Loucy (cell line): ENCODE data around the gene KRTAP10-3.

ENCODE experiments used
- H2AFZ ChIP-seq: fragments of 200-600 bp; sonication (generic); 2 replicates; pipeline ENCODE4 v1.6.0; 2016; ENCODE audit warnings: antibody characterized with exemption, mild to moderate bottlenecking, low read length, moderate library complexity
- H3F3A ChIP-seq: fragments of 200-600 bp; 2 replicates; pipeline ENCODE4 v1.6.0; 2016; ENCODE audit warnings: antibody characterized with exemption, low read depth, mild to moderate bottlenecking
- H3K27me3 ChIP-seq: fragments of 200-600 bp; sonication (generic); 2 replicates; pipeline ENCODE4 v1.6.1; 2014; ENCODE audit warnings: low read length, mild to moderate bottlenecking; ENCODE audit not compliant: insufficient read depth, poor library complexity, severe bottlenecking
- H3K36me3 ChIP-seq: fragments of 200-600 bp; sonication (generic); 2 replicates; pipeline ENCODE4 v1.6.1; 2016; ENCODE audit warnings: low read length; ENCODE audit not compliant: insufficient read depth
- H3K4me1 ChIP-seq: fragments of 200-600 bp; sonication (generic); 2 replicates; pipeline ENCODE4 v1.5.1; 2014; ENCODE audit warnings: low read length, mild to moderate bottlenecking; ENCODE audit not compliant: insufficient read depth, poor library complexity, severe bottlenecking
- H3K4me2 ChIP-seq: fragments of 200-600 bp; sonication (generic); 2 replicates; pipeline ENCODE4 v1.6.0; 2014; ENCODE audit warnings: antibody characterized with exemption, low read length, low read depth, mild to moderate bottlenecking; ENCODE audit not compliant: poor library complexity, severe bottlenecking
- H3K4me3 ChIP-seq: fragments of 200-600 bp; sonication (generic); 2 replicates; pipeline ENCODE4 v1.5.1; 2014; ENCODE audit warnings: low read length, mild to moderate bottlenecking, mixed read lengths; ENCODE audit not compliant: poor library complexity, severe bottlenecking
- H3K79me2 ChIP-seq: fragments of 200-600 bp; sonication (generic); 2 replicates; pipeline ENCODE4 v1.6.1; 2014; ENCODE audit warnings: low read length; ENCODE audit not compliant: insufficient read depth
- H3K9ac ChIP-seq: fragments of 200-600 bp; sonication (generic); 2 replicates; pipeline ENCODE4 v1.6.0; 2014; ENCODE audit warnings: mild to moderate bottlenecking, low read depth, low read length, moderate library complexity; ENCODE audit not compliant: poor library complexity, severe bottlenecking
- H3K9me2 ChIP-seq: fragments of 200-600 bp; sonication (generic); replicated peaks from 2 replicates; pipeline ENCODE4 v1.6.1; 2016; ENCODE audit warnings: low read depth, low read length, mixed read lengths
- H3K9me3 ChIP-seq: fragments of 200-600 bp; sonication (generic); 2 replicates; pipeline ENCODE4 v1.6.1; 2014; ENCODE audit warnings: mild to moderate bottlenecking, antibody characterized with exemption, low read length, low read depth; ENCODE audit not compliant: insufficient read depth
- H4K20me1 ChIP-seq: fragments of 200-600 bp; sonication (generic); 2 replicates; pipeline ENCODE4 v1.6.0; 2014; ENCODE audit warnings: antibody characterized with exemption, low read length, mild to moderate bottlenecking; ENCODE audit not compliant: insufficient read depth, poor library complexity, severe bottlenecking
- CTCF ChIP-seq: fragments of 200-600 bp; sonication (generic); conservative IDR thresholded peaks from 2 replicates; pipeline ENCODE4 v1.5.1; 2014; ENCODE audit warnings: mild to moderate bottlenecking, antibody characterized with exemption, low read length
- EZH2phosphoT487 ChIP-seq: fragments of 200-600 bp; IDR thresholded peaks from 2 replicates; pipeline ENCODE4 v1.6.1; 2018; ENCODE audit warnings: antibody characterized with exemption, mild to moderate bottlenecking, moderate library complexity, borderline replicate concordance

The KRTAP10-3 gene

GRCh38 chr21:44540741-44541288, 17.8 kb downstream of the KRTAP10-3 start:
- Histone ChIP-seq H3K36me3 (no peaks in the 10 kb centered on the region), H4K20me1 (no peaks in the 10 kb centered on the region), H3K4me2 (no peak overlapping the region), H3K27me3 (no peaks in the 10 kb centered on the region), H3F3A (no peaks in the 10 kb centered on the region), H3K4me1 (no peaks in the 10 kb centered on the region), H3K4me3 (no peak overlapping the region), H3K79me2 (no peaks in the 10 kb centered on the region), H3K9me2 (no peaks in the 10 kb centered on the region), H3K9ac (no peak overlapping the region), H2AFZ (no peak overlapping the region), H3K9me3 (peaks cover 6% of the 10 kb centered on the region; the same call in 1 of the 2 replicates)
- no peak for TF ChIP-seq EZH2phosphoT487
- no peak for TF ChIP-seq CTCF

GRCh38 chr21:44539991-44540666, 18.5 kb downstream of the KRTAP10-3 start, which contains the start of gene KRTAP10-1:
Gene KRTAP10-1 (minus strand): TSS chr21:44540195. CDS start chr21:44540150, 45 bp downstream.
- Histone ChIP-seq H3F3A (no peaks in the 10 kb centered on the region), H3K27me3 (no peaks in the 10 kb centered on the region), H3K9ac (no peak within 1 kb of the TSS), H4K20me1 (no peaks in the 10 kb centered on the region), H3K79me2 (no peaks in the 10 kb centered on the region), H3K36me3 (no peaks in the 10 kb centered on the region), H2AFZ (no peak within 1 kb of the TSS), H3K4me3 (no peak within 1 kb of the TSS), H3K9me3 (peaks cover 6% of the 10 kb centered on the region; the same call in 1 of the 2 replicates), H3K4me1 (no peaks in the 10 kb centered on the region), H3K9me2 (no peaks in the 10 kb centered on the region), H3K4me2 (no peak within 1 kb of the TSS)
- TF ChIP-seq EZH2phosphoT487, result no peak
- no peak for TF ChIP-seq CTCF

- Histone ChIP-seq H3K9me3 (no peaks in the 10 kb centered on the region), H3K4me1 (no peaks in the 10 kb centered on the region), H2AFZ (no peak overlapping the region), H3F3A (no peaks in the 10 kb centered on the region), H4K20me1 (no peaks in the 10 kb centered on the region), H3K9ac (no peak overlapping the region), H3K9me2 (no peaks in the 10 kb centered on the region), H3K4me2 (no peak overlapping the region), H3K79me2 (no peaks in the 10 kb centered on the region), H3K27me3 (no peaks in the 10 kb centered on the region), H3K36me3 (no peaks in the 10 kb centered on the region), H3K4me3 (no peak overlapping the region)
- TF ChIP-seq EZH2phosphoT487, result no peak
- TF ChIP-seq CTCF, result no peak
These were observed 19.5 kb downstream of the KRTAP10-3 start for GRCh38 chr21:44539046-44539445.
